ENCODE measurements around the gene ANKRD44.

Gene ANKRD44

DNA sequence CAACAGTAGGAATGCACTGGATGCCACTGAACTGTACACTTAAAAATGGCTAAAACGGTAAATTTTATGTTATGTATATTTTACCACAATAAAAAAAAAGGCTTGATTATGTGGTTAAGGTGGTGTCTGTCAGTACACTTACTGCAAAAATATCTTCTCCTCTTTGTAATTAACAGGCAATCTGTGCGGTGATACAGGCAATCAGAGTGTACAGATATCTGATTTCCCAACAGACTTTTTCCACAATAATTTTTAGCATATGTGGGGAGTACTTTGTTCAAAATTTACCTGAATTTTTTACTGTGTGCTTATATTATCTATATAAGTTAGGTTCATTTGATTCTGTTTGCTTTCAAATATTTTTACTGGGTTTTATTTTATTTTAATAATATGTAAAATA lies 209.1 kb downstream of the ANKRD44 start:
- no peak for DNase-seq

DNA sequence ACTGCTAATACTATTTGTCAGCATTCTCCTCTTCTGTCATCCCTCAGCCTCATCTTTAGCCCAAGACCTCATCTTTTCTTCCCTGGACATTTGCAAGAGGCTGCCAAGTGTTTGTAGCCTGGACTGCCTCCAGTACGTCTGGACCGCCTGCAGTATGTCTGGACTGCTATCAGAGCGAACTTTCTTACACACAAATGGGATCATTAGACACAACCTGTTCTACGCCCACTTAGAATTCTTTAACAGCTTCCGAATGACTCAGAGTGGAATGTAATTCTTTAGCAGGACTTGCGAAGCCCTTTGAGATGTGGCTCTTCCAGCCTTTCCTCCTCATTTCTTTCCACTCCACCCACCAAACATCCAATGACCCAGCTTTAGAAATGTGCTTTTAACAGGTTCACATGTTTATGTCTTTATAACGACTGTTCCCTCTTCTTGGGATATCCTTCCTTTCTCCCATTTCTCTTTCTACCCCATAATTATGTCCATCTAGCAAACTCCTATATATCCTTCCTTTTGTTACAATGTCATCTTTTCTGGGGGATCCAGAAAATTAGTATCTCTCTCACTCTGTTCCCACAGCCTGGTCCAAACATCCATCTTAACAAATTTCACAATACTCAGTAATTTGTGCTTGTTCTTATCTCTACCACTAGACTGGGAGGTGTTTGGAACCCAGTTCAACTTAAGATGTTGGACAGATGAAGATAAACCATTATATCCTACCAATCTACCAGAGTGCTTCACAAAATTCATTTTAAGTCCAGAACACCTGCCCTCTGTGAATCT lies 212.8 kb downstream of the ANKRD44 start:
- peak; percentile 73 for DNase-seq

DNA sequence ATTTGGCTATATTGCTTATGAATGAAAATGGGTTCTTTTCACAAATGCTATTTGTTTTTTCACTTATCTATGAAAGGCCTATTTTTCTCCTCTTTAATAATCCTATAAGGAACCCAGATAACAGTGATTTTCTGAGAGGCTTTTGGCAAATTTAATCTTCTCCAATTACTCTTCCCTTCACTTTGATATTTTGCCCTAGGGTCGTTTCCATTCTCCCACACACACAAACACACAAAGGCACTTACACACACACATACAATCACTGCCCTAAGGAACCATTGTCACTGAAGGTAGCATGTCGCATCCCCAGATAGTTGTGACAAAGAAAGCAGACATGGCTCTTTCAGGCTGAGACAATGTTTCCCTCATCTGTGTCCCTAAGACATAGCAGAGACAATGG lies 213.9 kb downstream of the ANKRD44 start:
- DNase-seq: no peak

DNA sequence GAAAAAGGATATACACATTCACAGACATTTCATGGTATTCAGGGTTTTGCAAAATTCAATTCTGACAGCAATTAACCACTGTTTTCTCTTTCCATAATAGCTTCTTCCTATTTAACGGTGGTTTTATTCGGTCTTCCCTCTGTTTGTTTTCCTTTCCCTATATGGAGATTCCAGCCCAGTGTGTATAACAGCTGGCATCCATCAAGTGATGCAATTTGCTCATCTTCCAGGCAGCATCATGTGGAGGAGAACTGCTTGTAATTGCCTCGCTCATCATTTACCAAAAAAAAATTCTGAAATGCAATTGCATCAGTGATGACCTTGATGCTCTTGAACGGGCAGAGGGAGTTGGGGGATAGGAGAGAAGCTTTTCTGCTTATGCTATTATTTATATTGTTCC lies 218.1 kb downstream of the ANKRD44 start:
- DNase-seq: peak; percentile 45

DNA sequence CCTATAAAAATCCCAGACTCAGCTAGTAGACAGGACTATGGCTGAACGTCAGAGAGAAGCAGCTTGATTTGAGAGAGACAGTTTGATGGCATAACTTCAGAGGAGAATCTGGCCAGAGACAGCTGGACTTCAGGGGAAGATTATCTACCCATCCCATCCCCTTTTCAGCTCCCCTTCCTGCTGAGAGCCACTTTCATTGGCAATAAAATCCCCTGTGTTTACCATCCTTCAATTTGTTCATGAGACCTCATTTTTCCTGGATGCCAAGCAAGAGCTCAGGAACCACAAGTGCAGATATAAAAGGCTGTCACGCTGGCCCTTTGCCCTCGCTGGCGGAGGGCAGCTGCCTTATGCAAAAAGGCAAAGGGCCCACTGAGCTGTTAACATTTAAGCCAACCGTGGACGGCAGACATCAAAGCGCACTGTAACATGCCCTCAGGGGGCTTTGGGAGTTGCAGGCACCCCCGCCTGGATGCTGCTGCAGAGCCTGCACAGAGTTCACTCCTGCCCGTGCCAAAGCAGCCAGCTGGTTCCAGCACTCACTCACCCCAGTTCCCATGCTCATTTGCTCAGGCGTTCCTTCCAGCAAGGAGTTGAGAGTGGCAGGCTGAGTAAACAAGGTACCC lies 219.7 kb downstream of the ANKRD44 start:
- DNase-seq: peak; percentile 38

DNA sequence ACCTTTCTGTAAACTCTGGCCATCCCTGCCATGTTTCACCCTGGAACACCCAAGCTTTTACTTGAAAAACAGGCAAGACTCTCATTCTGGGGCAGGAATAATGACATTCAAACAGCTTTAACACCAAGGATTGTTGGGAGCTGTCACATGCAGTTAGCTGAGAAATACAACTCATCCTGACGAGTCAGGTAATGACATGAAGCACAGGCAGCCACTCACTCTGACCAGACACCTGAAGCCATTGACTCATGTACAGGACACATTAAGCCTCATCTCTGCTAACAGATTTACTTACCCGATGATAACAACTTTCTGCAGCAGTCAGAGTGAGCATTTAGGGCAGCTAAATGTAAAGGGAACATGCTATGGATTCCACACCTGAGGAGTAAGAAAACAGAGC lies 220.9 kb downstream of the ANKRD44 start:
- DNase-seq: no peak

DNA sequence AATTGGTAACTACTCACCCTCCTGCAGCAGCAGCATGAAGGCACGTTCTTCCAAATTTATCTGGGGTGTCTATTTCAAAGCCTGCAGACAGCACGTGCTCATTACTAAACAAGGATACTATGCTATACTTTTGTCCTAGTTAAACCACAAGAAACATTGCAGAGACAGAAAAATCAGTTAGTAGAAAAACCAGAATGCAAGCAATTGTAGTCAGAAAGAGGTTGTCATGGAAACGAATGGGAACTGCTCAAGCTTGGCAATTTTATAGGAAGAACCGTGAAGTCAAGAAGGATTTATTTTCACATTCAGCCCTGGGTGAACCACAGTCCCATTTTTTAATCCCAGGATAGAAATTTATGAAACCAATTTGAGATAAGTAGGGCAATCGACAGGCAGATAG lies 221.9 kb downstream of the ANKRD44 start:
- DNase-seq: no peak

DNA sequence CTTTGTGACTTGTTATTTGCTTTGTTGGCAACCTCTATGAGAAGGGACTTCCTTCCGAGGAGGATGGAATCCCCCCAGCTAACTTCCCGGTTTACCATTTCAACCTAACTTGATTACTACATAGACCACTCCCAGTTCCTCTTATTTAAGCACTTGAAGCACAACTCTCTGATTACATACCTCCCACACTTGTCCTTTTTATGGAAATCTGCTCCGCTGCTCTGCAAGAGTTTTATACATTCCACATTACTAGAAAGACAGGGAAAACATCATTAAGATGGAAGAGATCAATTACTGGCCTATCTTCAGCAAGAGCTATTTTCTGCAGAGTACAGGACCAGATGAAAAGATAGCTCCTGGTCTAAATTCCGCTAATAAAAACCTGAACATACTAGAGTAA lies 224.1 kb downstream of the ANKRD44 start:
- DNase-seq: no peak

DNA sequence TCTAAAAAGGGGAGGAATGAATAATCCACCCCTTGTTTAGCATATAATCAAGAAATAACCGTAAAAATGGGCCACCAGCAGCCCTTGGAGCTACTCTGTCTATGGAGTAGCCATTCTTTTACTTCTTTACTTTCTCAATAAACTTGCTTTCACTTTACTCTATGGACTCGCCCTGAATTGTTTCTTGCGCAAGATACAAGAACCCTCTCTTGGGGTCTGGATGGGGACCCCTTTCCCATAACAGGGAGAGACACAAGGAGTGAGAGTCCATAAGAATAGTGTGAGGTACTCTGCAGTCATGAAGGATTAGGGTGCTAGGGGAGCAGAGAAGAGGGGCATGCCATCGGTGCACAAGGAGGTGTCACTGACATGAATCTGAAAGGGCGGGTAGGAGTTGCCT lies 224.9 kb downstream of the ANKRD44 start:
- no peak for DNase-seq

DNA sequence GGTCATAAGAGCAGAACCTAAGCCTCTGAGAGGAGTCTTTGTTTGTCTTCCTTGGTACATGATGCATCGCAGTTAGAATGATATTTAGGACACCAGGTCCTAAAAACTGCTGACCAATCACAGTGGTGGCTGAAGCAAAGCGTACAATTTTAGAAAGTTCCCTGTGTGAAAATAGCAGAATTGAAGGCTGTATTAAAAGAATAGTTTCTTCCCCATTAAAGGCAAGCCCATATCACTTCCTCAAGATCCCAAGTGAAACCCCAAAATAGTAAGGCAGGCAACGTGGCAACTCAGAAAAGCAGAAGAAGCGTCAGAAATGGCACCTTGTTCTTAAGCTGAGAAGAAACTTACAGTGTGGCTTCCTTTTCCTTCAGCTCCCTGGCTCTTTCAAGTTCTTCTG lies 229.3 kb downstream of the ANKRD44 start:
- DNase-seq: no peak

DNA sequence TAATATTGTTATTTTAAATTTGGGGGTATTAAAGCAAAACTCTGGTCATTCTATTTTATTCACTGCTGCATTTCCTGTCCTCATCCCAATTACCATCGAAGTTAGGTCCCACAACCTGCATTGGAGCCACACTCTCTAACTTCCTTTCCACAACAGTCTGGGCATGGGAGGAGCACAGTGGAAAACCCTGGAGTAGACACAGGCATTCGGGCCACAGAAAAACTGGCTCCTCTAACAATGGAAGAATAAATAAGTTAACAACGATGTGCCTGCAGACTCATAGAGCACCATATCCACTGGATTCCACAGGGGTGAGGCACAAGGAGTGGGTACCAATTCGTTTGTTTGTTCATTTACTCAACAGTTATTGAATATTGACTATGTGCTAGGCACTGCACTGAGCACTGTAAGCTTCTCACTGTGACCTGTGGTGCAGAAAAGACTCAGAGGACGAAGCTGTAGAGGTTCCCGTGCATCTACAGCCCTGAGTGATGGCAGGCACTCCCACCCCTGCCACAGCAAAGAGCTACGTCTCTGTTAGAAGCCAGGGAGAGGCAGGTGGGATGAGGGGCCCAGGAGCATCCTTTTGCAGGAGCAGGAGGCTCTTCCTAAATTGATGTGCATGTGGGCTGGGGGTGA lies 229.9 kb downstream of the ANKRD44 start:
- no peak for DNase-seq

DNA sequence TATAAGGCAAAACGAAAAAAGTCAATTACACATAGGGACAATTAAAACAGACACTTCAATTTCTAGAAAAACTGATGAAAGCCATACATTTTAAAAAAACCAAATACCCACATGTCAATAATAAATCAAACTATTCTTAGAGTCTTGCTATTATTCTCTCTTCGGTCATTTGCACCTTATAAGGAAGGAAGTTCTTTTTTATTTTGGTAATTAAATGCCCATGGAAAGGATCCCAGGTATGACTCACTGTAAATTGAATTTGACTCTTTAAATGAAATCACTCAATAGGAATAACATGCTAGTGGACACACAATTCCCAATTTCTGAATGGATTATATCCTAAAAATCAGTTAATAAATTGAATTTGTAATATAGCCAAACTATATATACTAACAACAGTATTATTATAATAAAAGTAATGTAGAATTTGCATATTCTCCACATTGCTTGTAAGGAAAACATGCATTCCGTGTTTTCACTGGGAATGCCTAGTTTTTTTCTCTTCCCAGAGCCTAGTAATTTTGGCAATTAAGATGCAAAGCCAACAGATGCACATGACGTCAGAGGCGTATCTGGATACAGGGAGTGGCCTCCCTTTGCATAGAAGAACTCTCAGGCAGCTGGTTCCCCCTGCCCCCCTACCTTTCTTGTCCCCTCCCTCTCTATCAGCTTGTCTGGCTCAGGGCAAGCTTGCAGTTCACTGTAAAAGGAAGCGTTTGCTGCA lies 230.6 kb downstream of the ANKRD44 start:
- DNase-seq: peak; percentile 33

DNA sequence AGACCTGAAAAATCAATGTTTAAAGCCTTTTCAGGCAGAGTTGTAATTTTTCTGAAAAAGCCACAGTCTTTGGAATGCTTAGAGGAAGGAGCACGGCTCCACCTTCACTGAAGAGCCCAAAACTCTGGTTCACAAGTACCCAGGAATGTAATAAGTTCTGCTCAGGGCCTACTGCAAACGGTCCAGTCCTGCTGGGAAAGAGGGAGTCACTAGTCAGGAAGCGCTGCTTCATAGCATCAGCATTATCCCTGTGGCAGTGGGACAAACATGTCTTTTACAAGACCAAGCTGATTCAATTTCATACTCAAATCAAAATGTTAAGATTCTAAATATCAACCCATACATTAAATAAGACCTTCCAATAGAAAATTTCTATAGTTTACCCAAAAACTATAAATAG lies 231.2 kb downstream of the ANKRD44 start:
- DNase-seq: no peak

DNA sequence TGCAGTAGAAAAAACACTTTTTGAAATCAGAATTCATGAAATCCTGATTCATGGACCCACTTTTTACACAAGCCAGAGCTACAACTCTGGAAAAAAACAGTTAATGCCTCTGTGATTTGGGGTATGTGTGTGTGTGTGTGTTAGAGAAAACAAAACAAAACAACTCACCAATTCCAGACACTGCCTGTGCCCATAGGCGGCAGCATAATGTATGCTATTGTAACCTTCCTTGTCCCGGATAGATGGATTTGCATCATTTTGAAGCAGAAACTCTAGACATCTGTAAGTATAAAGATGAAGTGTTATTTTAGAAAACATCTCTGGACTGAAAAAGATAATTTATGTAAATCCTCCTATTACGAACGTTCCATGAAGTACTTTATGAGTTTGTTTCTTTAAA lies 232.0 kb downstream of the ANKRD44 start:
- DNase-seq: no peak

DNA sequence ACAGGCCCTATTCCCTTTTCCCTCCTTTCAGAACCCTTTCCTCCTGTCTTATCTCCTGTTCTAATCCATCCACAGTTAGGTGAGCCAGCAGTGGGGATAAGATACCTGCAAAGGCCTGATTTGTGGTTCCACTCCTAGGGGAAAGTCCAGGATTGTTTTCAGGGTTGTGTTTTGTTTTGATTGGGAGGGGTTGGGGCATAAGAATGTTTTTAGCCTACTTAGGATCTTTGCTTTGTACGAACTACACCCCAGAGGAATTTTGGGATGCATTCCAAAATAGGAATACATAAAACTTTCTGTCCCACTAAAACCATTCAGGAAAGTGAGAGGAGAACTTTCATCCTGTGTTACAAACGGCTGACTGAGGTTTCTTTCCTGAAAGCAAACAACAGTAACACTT lies 233.2 kb downstream of the ANKRD44 start:
- DNase-seq: no peak

DNA sequence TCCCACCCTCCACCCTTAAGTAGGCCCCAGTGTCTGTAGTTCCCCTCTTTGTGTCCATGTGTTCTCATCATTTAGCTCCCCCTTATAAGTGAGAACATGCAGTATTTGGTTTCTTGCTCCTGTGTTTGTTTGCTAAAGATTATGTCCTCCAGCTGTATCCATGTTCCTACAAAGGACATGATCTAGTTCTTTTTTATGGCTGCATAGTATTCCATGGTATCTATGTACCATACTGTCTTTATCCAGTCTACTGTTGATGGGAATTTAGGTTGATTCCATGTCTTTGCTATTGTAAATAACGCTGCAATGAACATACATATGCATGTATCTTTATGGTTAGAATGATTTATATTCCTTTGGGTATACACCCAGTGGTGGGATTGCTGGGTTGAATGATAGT lies 233.9 kb downstream of the ANKRD44 start:
- DNase-seq: no peak

DNA sequence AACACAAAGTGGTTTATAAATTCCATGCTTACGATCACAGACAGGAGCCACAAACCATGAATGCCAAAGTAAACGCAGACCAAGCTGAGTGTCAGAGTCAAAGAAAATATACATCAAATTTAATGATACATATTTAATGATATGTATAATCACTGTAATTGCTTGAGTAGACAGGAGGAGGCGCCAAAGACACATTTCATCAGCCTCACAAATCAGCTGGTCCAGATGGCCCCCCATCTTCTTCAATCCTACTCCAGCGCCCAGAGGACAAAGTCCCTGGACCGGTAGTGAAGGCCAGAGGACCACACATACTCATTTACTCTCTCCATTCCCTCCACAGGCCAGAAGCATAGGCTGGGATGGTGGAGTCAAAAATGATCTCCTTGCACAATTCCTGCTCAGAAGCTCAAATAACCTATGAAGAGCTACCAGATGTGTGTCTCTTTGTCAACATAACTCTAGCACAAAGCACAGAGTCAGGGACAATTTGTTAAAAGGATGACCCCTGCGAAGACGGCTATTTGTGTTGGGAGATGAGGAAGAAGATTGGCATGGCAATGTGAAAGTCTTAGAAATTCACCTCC lies 234.7 kb downstream of the ANKRD44 start:
- DNase-seq: no peak

DNA sequence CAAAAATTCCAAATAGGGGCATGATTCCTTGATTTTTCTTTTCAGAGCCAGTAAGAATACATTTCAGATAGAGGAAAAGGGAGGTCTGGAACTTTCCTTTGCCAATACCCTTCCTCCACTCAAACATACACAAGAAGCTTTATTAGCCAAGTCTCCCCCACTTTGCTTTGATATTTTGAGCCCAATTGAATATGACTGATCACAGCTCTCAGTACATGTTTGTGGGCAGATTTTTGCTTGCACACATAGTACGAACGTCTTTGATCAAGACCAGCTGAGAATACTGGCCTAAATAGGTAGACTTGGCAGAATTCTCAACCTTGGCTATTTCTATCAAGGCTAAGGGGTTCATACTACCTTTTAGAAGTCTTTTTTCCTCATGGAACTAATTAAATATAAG lies 235.3 kb downstream of the ANKRD44 start:
- no peak for DNase-seq

DNA sequence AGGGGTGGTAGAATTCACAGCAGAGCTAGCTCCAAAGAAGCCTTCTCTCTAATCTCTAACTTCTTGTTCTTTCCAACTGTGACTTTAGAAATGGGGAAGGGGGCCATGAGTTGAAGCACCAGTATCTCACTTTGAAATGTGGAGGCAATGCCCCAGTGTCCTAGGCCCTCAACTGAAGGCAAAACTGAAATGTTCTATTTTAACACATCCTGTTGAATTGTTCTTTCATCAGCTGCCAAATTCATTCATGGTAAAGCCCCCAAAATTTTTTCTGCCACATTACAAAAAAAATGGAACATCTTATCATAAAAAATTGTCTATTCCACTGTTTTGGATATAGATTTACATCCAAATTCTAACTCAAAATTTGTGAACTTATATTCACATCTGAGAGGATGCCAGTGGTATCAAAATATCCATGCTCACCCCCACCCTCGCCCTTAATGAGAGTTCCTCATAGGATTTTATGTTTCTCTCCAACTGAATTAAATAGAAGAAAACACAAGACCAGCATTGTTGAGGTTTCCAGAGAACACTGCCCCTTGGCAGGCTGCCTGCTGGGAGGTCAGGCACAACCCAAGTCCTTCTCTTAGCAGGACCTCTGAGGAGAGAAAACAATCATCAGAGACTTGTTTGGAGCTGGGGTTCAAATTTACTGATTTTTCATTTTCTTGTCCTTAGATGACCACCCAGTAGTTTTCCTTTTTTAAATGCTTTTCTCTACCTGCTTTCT lies 236.7 kb downstream of the ANKRD44 start:
- DNase-seq: peak; percentile 57

DNA sequence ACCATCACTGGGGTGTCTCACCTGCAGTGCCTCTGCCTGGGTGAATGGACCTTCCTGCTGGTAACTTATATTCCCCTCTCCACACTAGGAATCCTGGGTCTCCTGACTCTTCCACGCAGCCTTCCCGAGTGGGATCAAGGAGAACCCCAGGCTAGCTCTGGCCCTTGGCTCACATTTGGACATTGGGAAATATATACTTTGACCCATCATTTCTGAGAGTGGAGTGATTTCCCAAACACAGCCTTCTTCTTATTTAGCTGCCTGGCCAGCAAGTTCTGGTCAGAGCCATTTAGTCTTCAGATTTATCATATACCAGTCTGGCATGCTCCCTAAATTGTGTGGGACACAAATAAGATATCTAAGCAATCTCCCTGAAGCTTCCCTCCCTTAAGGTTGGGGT lies 237.3 kb downstream of the ANKRD44 start:
- no peak for DNase-seq

DNA sequence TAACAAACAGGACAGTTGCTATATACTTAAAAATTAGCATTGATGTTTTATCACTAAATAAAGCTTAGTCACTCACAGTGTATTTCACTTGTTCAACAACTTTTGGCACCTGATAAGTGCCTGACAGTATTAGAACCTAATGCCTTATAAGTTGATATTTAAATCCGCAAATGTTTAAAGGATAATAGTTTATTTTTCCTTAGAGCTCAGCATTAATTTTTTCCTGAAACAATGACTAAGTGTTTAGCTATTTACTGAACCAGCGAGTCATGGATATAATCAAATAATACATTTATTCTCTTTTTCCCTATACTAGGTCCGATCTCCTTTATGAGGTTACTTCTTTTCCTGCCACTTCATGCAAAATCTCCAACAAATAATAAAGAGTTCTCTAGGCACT lies 238.0 kb downstream of the ANKRD44 start:
- no peak for DNase-seq

DNA sequence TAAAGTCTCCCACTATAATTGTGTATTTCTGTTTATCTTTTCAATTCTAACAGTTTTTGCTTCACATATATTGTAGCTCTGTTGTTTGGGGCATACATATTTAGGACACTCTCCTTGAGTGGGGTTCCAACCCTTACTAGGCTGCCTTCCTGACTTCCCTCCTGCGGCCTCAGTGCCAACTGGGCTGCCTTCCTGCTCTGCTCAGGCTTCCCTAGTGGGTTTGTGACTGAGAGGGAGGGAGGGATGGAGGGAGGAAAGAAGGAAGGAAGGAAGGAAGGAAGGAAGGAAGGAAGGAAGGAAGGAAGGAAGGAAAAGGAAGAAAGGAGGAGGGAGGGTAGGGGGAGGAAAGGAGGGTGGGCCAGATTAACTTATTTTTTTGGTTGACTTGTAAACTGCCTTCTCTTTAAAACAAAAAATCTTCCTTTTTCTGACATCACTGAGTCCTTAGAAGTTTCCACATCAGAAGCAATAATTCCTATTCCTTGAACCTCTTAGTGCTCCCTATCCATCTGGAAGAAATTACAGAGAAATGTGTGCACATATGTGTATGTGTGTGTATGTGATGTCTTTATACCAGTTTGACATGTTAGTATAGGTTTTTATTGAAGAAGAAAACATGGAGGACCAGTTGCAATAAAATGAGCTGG lies 238.7 kb downstream of the ANKRD44 start:
- DNase-seq: no peak
